ENCODE results near the gene ABCC8. TPM values are rescaled to one million over a fixed set of nuclear protein-coding genes. Genes with fewer than 3 reads are reported as not detected.
A peak's percentile ranks its signal among the peaks of the same experiment; 100 is the strongest.

Gene ABCC8
- total RNA-seq, 1 donor, result not detected

- Histone ChIP-seq H3K79me2 (ENCODE audit: insufficient read depth, low read length) (no peaks in the 10 kb centered on the region), H3K36me3 (ENCODE audit: insufficient read depth, low read length) (no peaks in the 10 kb centered on the region), H3K9me3 (ENCODE audit: low read depth, low read length) (no peaks in the 10 kb centered on the region), H3K4me1 (ENCODE audit: insufficient read depth, low read length) (peaks cover 2% of the 10 kb centered on the region), H3K27me3 (ENCODE audit: insufficient read depth, low read length) (peaks cover 9% of the 10 kb centered on the region), H2AFZ (ENCODE audit: low read length) (no peak overlapping the region), H3K27ac (ENCODE audit: low read depth, low read length) (no peak overlapping the region), H4K20me1 (ENCODE audit: insufficient read depth, low read length) (peaks cover 3% of the 10 kb centered on the region), H3K4me3 (ENCODE audit: insufficient read depth, low read length) (no peak overlapping the region), H3K4me2 (ENCODE audit: insufficient read depth, low read length) (no peak overlapping the region)
- TF ChIP-seq, protein P1, sequence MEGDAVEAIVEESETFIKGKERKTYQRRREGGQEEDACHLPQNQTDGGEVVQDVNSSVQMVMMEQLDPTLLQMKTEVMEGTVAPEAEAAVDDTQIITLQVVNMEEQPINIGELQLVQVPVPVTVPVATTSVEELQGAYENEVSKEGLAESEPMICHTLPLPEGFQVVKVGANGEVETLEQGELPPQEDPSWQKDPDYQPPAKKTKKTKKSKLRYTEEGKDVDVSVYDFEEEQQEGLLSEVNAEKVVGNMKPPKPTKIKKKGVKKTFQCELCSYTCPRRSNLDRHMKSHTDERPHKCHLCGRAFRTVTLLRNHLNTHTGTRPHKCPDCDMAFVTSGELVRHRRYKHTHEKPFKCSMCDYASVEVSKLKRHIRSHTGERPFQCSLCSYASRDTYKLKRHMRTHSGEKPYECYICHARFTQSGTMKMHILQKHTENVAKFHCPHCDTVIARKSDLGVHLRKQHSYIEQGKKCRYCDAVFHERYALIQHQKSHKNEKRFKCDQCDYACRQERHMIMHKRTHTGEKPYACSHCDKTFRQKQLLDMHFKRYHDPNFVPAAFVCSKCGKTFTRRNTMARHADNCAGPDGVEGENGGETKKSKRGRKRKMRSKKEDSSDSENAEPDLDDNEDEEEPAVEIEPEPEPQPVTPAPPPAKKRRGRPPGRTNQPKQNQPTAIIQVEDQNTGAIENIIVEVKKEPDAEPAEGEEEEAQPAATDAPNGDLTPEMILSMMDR (IDR thresholded peaks at IDR 0.05; ENCODE audit: extremely low read depth, low read depth, low read length), result no peak
- peak; percentile 49 for DNase-seq (ENCODE audit: insufficient read length, low spot score, missing footprints)
These were observed 89.4 kb downstream of the ABCC8 start for GRCh38 chr11:17387254-17387653.

DNA sequence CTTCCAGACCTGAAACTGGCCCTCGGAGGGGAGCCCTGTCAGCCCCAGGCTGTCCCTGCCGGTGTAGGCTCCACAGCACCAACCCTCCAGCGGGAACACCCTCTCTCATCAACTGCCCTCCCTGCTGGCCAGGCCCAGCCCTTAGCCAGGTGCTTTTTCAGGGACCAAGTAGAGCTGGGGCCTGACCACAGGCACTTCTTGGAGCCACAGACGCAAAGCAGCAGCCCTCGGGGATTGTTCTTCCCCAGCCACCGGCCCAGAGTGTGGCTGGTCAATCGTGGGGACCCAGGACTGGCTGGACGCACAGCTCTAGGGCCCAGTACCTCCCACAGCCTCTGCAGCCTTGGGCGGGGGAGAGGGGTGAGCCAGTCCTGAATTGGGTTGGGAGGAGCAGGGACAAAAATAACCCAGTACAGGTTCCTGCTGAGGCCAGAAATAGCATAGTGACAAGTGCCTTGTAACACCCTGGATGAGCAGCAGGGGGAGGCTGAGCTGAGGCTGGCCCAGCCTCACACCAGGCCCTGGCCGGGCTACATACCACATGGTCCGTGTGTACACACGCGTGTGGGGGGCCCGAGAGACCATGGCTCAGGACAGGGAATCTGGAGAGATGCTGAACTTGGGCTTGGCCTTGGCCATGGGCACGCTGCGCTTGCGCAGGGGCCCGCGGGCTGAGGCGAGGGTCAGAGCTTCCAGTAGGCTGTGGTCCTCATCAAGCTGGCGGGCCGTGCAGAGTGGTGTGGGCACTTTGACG, 90.1 kb downstream of the ABCC8 start:
- TF ChIP-seq, protein P1 (IDR thresholded peaks at IDR 0.05; ENCODE audit: extremely low read depth, low read depth, low read length), result peak; percentile 61
- peak; percentile 96 for DNase-seq (ENCODE audit: insufficient read length, low spot score, missing footprints)
- Histone ChIP-seq H3K4me2 (ENCODE audit: insufficient read depth, low read length) (no peak overlapping the region), H3K9me3 (ENCODE audit: low read depth, low read length) (no peaks in the 10 kb centered on the region), H3K4me1 (ENCODE audit: insufficient read depth, low read length) (peaks cover 2% of the 10 kb centered on the region), H3K79me2 (ENCODE audit: insufficient read depth, low read length) (no peaks in the 10 kb centered on the region), H3K27me3 (ENCODE audit: insufficient read depth, low read length) (peaks cover 9% of the 10 kb centered on the region), H3K27ac (ENCODE audit: low read depth, low read length) (no peak overlapping the region), H4K20me1 (ENCODE audit: insufficient read depth, low read length) (peaks cover 3% of the 10 kb centered on the region), H2AFZ (ENCODE audit: low read length) (no peak overlapping the region), H3K36me3 (ENCODE audit: insufficient read depth, low read length) (no peaks in the 10 kb centered on the region), H3K4me3 (ENCODE audit: insufficient read depth, low read length) (no peak overlapping the region)

DNA sequence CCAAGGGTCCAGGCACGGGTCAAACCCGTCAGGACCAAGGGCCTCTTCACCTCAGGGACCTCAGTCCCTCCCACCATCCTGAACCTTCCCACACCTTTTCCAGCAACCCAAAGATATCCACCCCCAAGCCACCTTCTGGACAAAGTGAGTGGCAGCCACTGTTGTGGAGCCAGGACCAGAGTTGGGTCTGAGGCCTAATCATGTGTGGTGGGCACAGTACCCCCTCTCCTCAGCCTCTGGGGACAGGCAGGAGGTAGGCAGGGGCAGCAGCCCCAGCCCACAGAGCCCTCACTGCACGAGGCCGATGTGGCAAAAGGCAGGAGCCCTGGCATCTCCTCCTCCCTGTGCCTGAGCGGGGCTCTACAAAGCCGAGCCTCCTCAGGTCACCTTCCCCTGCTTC, 90.7 kb downstream of the ABCC8 start:
- Histone ChIP-seq H3K27ac (ENCODE audit: low read depth, low read length) (no peak overlapping the region), H3K36me3 (ENCODE audit: insufficient read depth, low read length) (no peaks in the 10 kb centered on the region)

DNA sequence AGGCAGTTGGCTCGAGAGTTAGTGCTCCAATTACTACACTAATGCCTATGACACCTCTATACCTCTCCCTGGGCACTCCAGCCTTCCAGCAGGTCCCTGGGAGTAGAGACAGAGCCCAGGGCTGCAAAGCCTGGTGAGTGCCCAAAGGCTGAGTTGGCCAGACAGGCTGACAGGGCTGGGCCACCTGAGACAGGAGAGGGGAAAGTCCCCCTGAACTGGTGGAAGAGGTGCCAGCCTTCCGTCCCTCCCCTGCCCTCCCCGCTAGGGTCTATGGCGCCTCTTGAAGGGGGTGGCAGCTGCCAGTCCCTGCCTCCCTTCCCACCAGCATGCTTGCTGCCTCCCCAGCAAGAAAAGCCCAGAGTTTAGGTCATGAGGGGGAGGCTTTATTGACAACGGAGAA, 91.2 kb downstream of the ABCC8 start:
- TF ChIP-seq, protein P1 (IDR thresholded peaks at IDR 0.05; ENCODE audit: extremely low read depth, low read depth, low read length), result no peak
- H3K9me3 ChIP-seq (ENCODE audit: low read depth, low read length), result no peaks in the 10 kb centered on the region
- H3K4me2 ChIP-seq (ENCODE audit: insufficient read depth, low read length), result no peak overlapping the region
- H2AFZ ChIP-seq (ENCODE audit: low read length), result no peak overlapping the region
- H3K36me3 ChIP-seq (ENCODE audit: insufficient read depth, low read length), result no peaks in the 10 kb centered on the region
- no peak for DNase-seq (ENCODE audit: insufficient read length, low spot score, missing footprints)
- H3K79me2 ChIP-seq (ENCODE audit: insufficient read depth, low read length), result no peaks in the 10 kb centered on the region
- peaks cover 4% of the 10 kb centered on the region for H3K27me3 ChIP-seq (ENCODE audit: insufficient read depth, low read length)
- H3K4me3 ChIP-seq (ENCODE audit: insufficient read depth, low read length), result no peak overlapping the region
- peaks cover 3% of the 10 kb centered on the region for H4K20me1 ChIP-seq (ENCODE audit: insufficient read depth, low read length)
- H3K4me1 ChIP-seq (ENCODE audit: insufficient read depth, low read length), result peaks cover 9% of the 10 kb centered on the region
- H3K27ac ChIP-seq (ENCODE audit: low read depth, low read length), result no peak overlapping the region

More for the DNA sequence above, 90.7 kb downstream of the ABCC8 start:
- Histone ChIP-seq H3K27me3 (ENCODE audit: insufficient read depth, low read length) (peaks cover 9% of the 10 kb centered on the region), H4K20me1 (ENCODE audit: insufficient read depth, low read length) (peaks cover 3% of the 10 kb centered on the region), H3K4me3 (ENCODE audit: insufficient read depth, low read length) (no peak overlapping the region), H3K4me1 (ENCODE audit: insufficient read depth, low read length) (peaks cover 8% of the 10 kb centered on the region), H3K4me2 (ENCODE audit: insufficient read depth, low read length) (no peak overlapping the region), H3K9me3 (ENCODE audit: low read depth, low read length) (no peaks in the 10 kb centered on the region), H3K79me2 (ENCODE audit: insufficient read depth, low read length) (no peaks in the 10 kb centered on the region), H2AFZ (ENCODE audit: low read length) (no peak overlapping the region)
- DNase-seq (ENCODE audit: insufficient read length, low spot score, missing footprints), result no peak
- TF ChIP-seq, protein P1 (IDR thresholded peaks at IDR 0.05; ENCODE audit: extremely low read depth, low read depth, low read length), result no peak
